Fibroblast of skin of left quadriceps (primary cell): Measurements from ENCODE around the gene KIAA1217.
"Not testable (repeated sequence)": the region's sequence is repeated elsewhere in the genome, so short reads cannot be mapped to it uniquely, and the experiment has no call there.

ENCODE experiments used
- DNase-seq, 2 experiments: peaks; one replicate each; pipeline ENCODE4 v3.0.0-alpha.2; 2013; ENCODE audit warnings: low read depth in 2 of 2

The KIAA1217 gene

DNA sequence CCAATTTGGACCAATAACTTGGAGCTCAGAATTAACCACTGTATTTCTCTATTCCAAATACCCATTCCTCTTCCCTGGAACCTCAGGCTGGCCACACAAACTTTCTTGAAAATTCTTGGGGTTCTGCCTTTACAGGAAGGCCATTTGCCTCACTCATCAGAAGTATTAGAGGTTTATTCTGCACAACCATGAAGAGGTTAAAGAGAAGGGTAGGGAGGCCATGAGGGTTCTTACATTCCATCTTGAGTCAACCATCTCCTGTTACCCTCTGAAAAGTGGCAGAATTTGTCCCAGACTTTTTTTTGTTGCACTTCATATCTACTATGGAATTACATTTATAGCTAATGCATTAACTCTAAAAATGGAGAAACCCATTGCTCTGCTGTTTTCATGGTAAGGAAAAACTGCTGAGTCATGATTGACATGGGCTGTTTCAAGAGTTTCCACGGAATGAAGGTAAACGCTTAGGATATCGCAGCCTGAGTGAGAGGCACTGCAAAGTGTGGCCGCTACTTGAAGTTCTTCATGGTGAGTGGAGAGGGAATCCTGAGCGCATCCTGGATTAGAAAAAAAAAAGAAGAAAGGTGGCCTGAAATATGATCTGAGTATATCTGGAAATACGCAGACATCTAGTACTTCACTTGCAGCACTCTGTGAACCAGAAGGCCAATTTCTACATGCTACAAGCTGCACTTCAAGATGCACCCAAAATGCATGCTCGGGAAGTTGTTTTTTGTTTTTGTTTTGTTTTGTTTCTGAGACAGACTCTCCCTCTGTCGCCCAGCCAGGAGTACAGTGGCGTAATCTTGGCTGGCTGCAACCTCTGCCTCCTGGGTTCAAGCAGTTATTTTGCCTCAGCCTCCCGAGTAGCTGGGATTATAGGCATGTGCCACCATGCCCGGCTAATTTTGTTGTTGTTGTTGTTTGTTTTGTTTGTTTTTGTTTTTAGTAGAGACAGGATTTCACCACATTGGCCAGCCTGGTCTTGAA, 83.7 kb downstream of the KIAA1217 start:
- no peak for DNase-seq

- DNase-seq: peak; percentile 60 to 61
Observed at GRCh38 chr10:24299578-24300260, 90.8 kb downstream of the KIAA1217 start.

DNA sequence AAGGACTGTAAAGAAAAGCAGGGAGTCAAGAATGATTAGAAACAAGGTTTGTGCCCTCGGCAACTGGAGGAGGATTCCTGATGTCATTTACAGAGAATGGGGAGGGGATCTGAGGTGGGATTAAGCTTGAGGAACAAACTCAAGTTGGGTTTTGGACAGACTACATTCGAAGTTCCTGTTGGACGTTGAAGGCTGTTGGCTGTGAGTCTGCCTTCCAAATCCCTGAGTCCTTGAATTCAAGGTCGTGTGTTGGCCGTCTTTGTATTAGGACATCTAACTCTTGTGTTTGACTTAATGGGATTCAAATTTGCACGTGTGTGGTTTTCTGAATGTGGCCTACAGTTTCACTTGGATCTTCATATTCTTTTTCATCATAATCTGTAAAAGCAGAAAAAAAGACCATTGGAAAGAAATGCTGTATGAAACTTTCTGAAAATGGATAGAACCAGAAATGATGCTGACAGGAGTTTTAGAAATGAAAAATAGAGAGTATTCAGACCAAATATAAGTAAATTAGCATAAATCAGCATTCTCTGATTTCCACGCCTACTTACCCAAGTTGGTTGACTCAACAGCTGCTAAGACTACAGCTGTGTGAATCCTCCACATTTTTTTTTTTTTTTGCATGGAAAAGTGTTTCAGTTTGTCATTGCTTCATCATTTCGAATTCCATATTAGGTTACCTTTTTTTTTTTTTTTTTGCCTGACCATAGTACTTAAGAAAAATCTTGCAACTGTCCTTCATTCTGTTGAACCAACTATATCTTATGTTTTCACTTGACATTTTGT, 94.8 kb downstream of the KIAA1217 start:
- DNase-seq: peak in 1 of 2 experiments; percentile 18

DNA sequence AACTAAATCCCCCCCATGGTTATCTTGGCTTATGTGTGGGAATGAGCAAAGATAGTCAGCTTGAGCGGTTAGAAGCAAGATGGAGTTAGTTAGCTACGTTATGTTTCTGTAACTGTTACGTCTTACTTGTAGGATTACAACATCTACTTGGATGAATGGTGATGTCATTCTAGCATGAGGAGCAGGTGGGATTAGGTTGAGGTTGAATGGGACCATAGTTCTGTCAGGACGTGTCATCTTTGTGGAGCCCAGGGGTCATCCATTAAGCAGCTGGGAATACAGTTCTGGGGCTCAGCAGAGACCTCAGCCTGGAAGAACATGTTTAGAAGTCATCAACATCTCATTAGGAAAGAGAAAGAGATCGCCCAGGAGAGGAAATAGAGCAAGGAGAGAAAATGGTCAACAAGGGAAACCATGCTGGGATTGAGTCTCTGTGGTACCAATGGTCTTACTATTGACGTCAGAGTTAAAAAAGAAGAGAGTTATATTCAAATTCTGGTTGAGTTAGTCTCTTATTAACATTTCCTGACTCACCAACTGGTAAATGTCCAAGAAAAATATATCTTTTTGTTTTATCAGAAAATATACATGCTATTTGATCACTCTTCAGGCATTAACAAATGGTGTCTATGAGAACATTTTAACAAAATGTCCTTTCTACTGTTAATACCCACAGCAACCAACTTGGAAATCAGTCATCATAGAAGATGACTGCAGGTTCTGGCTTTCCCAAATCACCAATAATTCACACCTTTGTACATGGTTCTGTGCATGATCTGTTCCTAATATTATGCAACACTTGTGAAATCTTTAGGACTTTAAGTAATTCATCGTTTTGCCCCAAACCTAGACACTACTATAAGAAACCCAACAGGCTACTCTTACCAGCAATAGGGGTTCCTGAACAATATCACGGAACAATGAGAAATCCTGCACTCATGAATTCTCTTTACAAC, 96.9 kb downstream of the KIAA1217 start:
- DNase-seq: no peak

DNA sequence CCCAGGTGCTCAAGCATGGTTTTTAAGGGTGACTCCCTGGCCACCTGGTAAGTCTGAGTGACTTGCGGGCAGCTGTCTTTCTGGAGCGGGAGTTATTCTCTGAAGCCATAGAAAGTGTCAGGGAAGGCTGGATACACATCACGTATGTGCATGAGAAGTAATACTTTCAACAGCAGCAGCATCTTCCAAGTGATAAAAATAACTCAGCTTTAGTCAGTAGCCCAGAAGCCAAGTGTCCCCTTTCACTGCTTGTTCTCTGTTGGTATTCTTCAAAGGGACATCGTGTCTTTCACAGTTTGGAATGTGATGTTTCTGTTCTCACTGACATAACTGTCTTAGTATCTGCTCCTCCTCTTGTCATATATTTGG, 97.6 kb downstream of the KIAA1217 start:
- DNase-seq: no peak

- no peak for DNase-seq
Observed at GRCh38 chr10:24307116-24307515, 98.2 kb downstream of the KIAA1217 start.

- peak; percentile 46 to 51 for DNase-seq
Observed at GRCh38 chr10:24307696-24308485, 99.0 kb downstream of the KIAA1217 start.

DNA sequence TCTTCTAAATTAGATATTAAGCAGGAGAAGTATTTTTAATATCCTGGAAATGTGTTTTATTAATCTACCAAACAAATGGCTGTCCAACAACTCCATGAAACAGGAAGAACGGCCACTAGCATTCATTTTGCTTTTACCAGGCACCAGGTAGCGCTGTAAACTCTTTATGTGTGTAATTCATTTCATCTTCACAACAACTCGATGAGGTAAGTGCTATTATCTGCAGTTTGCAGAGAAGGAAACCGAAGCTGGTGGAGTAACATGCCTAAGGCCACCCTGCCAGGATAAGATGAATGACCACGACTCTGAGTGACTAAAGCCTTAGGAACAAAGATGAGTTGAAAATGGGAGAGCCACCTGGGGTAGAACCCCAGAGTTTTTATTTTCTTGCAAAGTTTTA, 101.2 kb downstream of the KIAA1217 start:
- DNase-seq: no peak

DNA sequence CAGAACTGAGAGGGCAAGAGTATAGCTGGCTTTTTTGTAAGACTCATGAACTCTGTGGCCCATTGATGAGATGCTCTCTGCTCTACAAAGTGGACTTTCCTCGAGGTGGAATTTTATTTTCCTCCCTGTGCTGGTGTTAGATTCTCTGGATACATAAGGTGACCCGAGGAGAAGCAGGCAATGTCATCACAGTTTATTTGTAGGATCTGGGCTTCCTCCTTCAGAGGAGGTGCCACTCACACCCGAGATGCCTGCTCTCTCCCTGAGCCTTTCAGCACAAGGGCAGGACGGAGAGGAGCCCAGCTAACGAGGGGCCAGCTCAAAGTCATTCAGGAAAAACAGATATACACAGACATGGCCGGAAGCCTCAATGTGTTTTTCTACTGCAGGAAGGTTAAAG, 103.0 kb downstream of the KIAA1217 start:
- DNase-seq: no peak

DNA sequence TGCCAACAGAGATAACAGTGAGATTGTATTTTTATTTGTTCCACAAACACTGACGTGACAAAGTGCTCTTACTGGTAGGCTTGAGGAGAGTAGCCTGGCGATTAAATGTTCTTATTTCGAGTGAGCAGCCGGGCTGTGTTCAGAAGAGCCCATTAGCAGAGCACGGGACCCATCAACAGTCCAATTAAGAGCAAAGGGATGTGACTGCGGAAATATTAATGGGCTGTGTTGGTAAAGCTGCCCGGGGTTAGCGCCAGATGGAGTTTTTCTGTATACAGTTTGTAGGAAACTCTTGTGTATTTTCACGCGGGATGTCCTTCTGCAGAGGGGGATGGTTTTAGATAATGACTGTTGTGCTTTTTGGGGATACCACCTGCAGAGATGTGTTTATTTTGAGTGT, 104.3 kb downstream of the KIAA1217 start:
- no peak for DNase-seq

GRCh38 chr10:24315211-24315610, 106.3 kb downstream of the KIAA1217 start:
- no peak for DNase-seq

DNA sequence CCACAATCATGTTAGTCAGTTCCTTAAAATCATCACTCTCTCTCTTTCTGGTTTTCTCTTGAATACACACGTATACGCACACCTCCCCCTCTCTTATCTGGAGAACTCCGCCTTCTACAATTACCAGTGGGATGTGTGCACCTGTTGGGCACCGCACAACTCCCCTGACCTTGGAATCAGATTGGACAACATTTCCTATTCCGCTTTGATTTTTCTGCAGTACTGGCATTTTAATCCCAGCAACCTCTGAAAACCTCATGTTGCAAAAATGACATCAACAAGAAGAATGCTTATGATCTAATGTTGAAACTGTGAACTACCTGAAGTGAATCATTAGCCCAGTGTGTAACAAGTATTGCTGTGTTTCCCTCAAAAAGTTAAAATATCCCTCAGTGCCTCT, 109.6 kb downstream of the KIAA1217 start:
- no peak for DNase-seq

- no peak for DNase-seq
Observed at GRCh38 chr10:24320373-24320772, 111.4 kb downstream of the KIAA1217 start.

DNA sequence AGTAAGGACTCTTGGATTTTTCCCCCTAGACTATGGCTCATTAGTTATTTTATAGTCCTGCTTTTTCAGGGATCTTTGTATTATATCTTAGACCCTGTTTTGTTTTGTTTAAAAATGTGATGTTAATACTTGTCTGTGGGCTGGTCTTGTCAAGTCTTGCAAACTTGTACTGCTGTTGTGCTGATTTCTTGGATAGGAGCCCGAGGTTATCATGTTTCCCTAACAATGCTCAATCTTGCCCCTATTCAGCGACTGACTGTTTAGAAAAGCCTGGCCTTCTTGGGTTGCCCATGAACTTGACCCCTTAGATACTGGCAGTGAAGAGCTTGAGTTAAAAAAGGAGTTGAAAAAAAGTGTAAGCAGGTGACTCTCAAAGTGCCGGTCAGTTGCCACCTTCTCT, 115.7 kb downstream of the KIAA1217 start:
- DNase-seq: no peak

GRCh38 chr10:24331457-24331856, 122.5 kb downstream of the KIAA1217 start:
- DNase-seq: peak; percentile 38 to 48

DNA sequence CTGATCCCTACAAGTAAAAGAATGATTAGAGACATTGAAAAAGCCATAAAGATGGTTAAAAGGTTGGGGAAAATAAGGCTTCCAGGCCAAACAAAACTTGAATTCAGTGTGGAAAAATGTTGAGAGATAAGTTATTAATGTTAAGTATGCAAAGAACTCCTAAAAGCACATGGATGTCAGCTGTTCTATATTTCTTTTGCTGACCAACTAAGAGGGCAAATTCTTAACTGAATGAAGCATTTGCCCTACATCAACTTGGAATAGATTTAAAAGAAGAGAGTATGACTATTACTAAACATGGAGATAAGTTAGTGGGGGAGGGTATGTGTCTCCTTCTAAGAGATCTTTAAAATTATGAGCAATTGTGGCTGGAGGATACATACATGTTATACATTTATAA, 124.8 kb downstream of the KIAA1217 start:
- peak; percentile 57 to 60 for DNase-seq

GRCh38 chr10:24334279-24334939, 125.5 kb downstream of the KIAA1217 start:
- DNase-seq: no peak

DNA sequence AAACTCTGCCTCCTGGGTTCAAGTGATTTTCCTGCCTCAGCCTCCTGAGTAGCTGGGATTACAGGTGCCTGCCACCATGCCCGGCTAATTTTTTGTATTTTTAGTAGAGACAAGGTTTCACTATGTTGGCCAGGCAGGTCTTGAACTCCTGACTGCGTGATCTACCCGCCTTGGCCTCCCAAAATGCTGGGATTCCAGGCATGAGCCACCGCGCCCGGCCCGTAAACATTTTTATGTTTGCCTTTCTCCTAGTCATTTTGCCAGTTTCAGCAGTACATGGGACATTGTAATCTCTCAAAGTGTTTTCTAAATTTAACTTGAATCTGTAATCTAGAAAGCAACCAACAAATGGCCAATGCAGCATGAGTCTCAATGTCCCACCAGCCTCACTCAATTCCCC, 128.8 kb downstream of the KIAA1217 start:
- not testable (repeated sequence) for DNase-seq

DNA sequence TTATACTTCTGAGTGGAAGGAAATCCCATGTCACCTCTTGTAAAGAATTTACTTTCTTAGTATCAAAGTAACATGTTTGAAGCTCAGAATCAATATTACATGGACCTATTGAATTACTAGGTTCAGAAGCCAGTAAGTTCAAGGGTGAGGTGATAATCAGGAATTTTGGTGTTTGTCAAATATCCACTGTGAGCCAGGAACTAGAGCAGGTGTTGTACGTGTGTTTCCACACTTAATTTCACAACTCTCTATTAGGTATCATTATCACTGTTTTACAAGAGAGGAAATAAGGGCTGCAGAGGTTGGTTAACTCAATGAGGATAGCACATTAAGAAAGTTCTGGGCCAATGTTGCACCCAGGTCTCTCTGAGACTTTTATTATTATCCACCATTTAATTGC, 130.4 kb downstream of the KIAA1217 start:
- DNase-seq: no peak

DNA sequence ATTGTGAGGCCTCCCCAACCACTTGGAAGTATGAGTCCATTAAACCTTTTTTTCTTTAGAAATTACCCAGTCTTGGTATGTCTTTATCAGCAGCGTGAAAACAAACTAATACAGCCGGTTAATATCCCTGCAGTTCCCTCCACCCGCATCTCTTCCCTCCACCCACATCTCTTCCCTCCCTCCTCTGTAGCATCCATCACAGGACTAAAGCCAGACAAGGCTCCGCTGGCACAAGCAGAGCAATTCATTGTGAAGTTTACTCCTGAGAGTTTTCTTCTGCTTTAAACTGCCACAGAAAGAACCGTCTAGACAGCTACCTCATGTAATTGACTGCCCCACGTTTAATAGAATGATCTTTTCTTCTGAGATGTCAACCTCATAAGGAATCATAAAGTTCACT, 131.5 kb downstream of the KIAA1217 start:
- no peak for DNase-seq
